ENCODE measurements around the gene DIP2C. TPM values are rescaled to one million over a fixed set of nuclear protein-coding genes. Genes with fewer than 3 reads are reported as not detected.

DIP2C gene
- polyA plus RNA-seq, 1 of the 3 experiments (the other 2 are of a cell fraction) = 8.7 TPM

DNA sequence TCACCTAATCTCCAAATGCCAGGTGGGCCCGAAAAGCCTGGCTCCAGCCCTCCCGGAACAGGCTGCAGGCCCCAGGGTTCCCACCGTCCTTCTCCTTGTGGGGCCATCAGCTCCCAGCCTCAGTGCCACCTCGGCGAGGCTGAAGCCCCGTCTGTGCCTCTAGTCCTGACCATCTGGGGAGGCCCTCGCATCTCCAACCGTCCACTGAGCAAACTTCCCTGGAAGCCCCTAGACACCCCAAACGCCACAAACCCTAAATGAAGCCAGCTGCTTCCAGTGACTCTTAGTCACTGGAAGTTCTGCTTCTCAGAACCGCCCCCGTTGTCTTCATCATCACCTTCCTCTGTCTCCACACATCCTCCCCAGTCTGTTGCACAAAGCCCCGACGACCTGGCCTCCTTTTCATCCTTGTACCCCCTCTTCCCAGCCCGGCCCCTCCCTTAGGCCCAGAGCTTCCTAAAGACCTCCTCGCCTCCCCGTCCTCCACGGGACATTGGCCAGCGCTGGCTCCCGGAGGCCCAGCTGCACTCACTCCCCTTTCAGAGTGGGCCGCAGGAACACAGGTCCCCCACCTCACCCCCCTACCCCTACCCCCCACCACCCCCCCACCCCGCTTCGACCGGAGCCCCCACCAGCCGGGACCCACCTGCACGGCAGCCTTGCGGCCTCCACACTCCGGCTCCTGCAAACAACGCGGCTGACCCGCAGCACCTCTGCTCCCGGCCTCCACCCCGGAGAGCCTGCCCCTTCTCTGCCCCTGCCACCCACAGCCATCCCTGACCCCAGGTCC, 1.1 kb upstream of the DIP2C start:
- 93% methylated on average over 31 of the region's 32 CpGs for WGBS (ENCODE audit: low lambda C conversion rate)
- H2AFZ ChIP-seq (ENCODE audit: low read depth) = peak overlapping the region; percentile 78
- no peak for DNase-seq
- CTCF ChIA-PET = interaction anchor here (1.1 to 1.5 kb wide), 3 partner anchors 100 to 180 kb away, joined by 4 to 6 read pairs (median 4); no protein-coding TSS in a partner anchor
- H3K4me2 ChIP-seq = peak overlapping the region; percentile 77
- H3K4me3 ChIP-seq (ENCODE audit: low read depth in 2 of 2, low read length in 1 of 2) = peak overlapping the region; percentile 52 to 60
- no peaks in the 10 kb centered on the region for H3K9me3 ChIP-seq
- peak overlapping the region; percentile 72 to 77; a peak in 3 of 4 replicates for H3K27ac ChIP-seq (ENCODE audit: low read depth in 2 of 2, low read length in 1 of 2)
- H3F3A ChIP-seq (replicated peaks; ENCODE audit: insufficient read depth) = no peaks in the 10 kb centered on the region
- H3K9ac ChIP-seq = peak overlapping the region; percentile 45; the same call in 1 of the 2 replicates
- no peaks in the 10 kb centered on the region for H3K27me3 ChIP-seq (ENCODE audit: insufficient read depth)
- H4K20me1 ChIP-seq (ENCODE audit: insufficient read depth) = peaks cover 11% of the 10 kb centered on the region
- H3K9me2 ChIP-seq = no peaks in the 10 kb centered on the region
- H3K79me2 ChIP-seq (ENCODE audit: insufficient read depth) = peaks cover 36% of the 10 kb centered on the region
- POLR2A ChIA-PET = no interaction called here
- TF ChIP-seq TAF1 (IDR thresholded peaks at IDR 0.05; ENCODE audit: borderline replicate concordance, low read depth, low read length) = no peak
- TF ChIP-seq, protein P1, sequence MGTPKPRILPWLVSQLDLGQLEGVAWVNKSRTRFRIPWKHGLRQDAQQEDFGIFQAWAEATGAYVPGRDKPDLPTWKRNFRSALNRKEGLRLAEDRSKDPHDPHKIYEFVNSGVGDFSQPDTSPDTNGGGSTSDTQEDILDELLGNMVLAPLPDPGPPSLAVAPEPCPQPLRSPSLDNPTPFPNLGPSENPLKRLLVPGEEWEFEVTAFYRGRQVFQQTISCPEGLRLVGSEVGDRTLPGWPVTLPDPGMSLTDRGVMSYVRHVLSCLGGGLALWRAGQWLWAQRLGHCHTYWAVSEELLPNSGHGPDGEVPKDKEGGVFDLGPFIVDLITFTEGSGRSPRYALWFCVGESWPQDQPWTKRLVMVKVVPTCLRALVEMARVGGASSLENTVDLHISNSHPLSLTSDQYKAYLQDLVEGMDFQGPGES (IDR thresholded peaks at IDR 0.05; ENCODE audit: low read depth, low read length) = no peak
- no peak for TF ChIP-seq MXI1 (IDR thresholded peaks at IDR 0.05; ENCODE audit: low read depth, low read length)
- TF ChIP-seq RXRA (IDR thresholded peaks at IDR 0.05; ENCODE audit: borderline replicate concordance, low read depth) = no peak
- no peak for TF ChIP-seq NRF1 (IDR thresholded peaks at IDR 0.05; ENCODE audit: low read depth, low read length)
- no peaks in the 10 kb centered on the region for H3K36me3 ChIP-seq (replicated peaks in 1 of 2; ENCODE audit: control insufficient read depth in 1 of 2, insufficient read depth in 2 of 2, low read length in 1 of 2)
- peaks cover 0 to 15% of the 10 kb centered on the region in 2 experiments; a peak in 1 of 4 replicates for H3K4me1 ChIP-seq (ENCODE audit: control insufficient read depth in 1 of 2, insufficient read depth in 2 of 2, low read depth in 1 of 2, low read length in 1 of 2)

DNA sequence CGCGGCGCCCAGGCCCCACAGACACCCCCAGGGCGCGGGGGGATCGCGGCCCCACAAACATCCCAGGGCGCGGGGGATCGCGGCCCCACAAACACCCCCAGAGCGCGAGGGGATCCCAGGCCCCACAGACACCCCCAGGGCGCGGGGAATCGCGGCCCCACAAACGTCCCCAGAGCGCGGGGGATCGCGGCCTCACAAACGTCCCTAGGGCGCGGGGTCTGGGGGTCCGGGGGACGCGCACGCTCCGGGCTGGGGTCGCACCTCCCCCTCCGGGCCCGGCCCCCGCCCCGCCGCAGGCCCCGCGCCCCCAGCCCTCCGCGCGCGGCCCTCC, 382 bp downstream of the DIP2C start:
- POLR2A ChIA-PET = no interaction called here
- Histone ChIP-seq H3K27ac (ENCODE audit: low read depth in 2 of 2, low read length in 1 of 2) (peak overlapping the region; percentile 48 to 82), H3K27me3 (ENCODE audit: insufficient read depth) (no peaks in the 10 kb centered on the region), H3F3A (replicated peaks; ENCODE audit: insufficient read depth) (peaks cover 6% of the 10 kb centered on the region), H3K9ac (peak overlapping the region; percentile 84), H3K4me2 (peak overlapping the region; percentile 90), H3K4me1 (ENCODE audit: control insufficient read depth in 1 of 2, insufficient read depth in 2 of 2, low read depth in 1 of 2, low read length in 1 of 2) (peaks cover 0 to 17% of the 10 kb centered on the region in 2 experiments; a peak in 1 of 4 replicates), H3K9me3 (no peaks in the 10 kb centered on the region), H3K9me2 (no peaks in the 10 kb centered on the region), H3K4me3 (ENCODE audit: low read depth in 2 of 2, low read length in 1 of 2) (peak overlapping the region; percentile 83 to 91), H3K36me3 (replicated peaks in 1 of 2; ENCODE audit: control insufficient read depth in 1 of 2, insufficient read depth in 2 of 2, low read length in 1 of 2) (no peaks in the 10 kb centered on the region), H2AFZ (ENCODE audit: low read depth) (no peak overlapping the region), H4K20me1 (ENCODE audit: insufficient read depth) (peaks cover 11% of the 10 kb centered on the region), H3K79me2 (ENCODE audit: insufficient read depth) (peaks cover 50% of the 10 kb centered on the region)
- CTCF ChIA-PET = no interaction called here
- no CpG with 5 or more reads among the region's 42 CpGs for WGBS (ENCODE audit: low lambda C conversion rate)
- DNase-seq = no peak
- TF ChIP-seq MXI1 (IDR thresholded peaks at IDR 0.05; ENCODE audit: low read depth, low read length) (no peak), RXRA (IDR thresholded peaks at IDR 0.05; ENCODE audit: borderline replicate concordance, low read depth) (no peak), YY1 (IDR thresholded peaks at IDR 0.05; ENCODE audit: low read depth) (0 out of 2 replicates have a peak, but pooled peaks have one; percentile 5)
